ENCODE data around the gene POLRMT.
"Not testable (repeated sequence)": the region's sequence is repeated elsewhere in the genome, so short reads cannot be mapped to it uniquely, and the experiment has no call there.

Gene POLRMT

DNA sequence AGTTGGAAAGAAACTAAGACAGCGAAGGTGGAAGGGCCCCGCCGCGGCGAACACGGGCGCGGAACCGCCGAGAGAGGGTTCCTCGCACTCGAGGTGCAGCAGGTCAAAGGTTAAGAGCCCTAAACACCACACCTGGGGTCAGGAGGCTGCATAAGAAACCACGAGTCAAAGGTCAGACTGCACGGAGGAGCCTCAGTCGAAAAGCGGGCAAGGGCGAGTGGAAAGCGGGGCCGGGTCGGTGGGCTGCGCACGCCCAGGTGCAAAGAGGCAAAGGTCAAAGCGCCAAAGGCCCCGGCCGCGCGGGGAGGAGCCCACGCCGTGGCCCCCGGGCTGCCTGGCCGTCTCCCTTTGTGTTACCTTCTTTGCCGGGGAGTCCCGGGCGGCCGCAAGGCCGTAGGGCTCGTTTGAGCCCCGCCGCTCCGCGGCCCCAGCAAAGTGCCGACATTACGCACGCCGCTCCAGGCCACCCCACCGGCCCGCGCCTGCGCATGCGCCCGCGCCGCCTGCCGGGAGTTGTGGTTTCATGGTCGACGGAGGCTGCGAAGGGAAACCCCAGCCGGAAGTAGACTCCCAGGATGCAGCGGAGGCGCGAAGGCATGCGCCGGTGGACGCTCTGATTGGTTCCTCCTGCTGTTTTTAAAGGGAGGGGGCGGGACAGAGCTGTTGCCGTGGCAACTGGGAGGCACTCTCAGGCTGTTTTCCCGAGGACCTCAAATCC is at the start of gene POLRMT:
POLRMT (minus strand) TSS at position 470 of the 718 bp plus-strand sequence; CDS start at position 445, 25 bp downstream.
- peak; percentile 78 to 98 (median 94) for DNase-seq

DNA sequence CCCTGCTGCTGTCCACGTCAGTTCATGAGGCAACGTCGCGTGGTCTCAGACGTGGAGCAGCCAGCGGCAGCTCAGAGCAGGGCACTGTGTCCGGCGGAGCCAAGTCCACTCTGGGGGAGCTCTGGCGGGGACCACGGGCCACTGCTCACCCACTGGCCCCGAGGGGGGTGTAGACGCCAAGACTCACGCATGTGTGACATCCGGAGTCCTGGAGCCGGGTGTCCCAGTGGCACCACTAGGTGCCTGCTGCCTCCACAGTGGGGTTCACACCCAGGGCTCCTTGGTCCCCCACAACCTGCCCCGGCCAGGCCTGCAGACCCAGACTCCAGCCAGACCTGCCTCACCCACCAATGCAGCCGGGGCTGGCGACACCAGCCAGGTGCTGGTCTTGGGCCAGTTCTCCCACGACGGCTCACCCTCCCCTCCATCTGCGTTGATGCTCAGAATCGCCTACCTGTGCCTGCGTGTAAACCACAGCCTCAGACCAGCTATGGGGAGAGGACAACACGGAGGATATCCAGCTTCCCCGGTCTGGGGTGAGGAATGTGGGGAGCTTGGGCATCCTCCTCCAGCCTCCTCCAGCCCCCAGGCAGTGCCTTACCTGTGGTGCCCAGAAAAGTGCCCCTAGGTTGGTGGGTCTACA is 49.5 kb upstream of the POLRMT start:
- no peak for DNase-seq

DNA sequence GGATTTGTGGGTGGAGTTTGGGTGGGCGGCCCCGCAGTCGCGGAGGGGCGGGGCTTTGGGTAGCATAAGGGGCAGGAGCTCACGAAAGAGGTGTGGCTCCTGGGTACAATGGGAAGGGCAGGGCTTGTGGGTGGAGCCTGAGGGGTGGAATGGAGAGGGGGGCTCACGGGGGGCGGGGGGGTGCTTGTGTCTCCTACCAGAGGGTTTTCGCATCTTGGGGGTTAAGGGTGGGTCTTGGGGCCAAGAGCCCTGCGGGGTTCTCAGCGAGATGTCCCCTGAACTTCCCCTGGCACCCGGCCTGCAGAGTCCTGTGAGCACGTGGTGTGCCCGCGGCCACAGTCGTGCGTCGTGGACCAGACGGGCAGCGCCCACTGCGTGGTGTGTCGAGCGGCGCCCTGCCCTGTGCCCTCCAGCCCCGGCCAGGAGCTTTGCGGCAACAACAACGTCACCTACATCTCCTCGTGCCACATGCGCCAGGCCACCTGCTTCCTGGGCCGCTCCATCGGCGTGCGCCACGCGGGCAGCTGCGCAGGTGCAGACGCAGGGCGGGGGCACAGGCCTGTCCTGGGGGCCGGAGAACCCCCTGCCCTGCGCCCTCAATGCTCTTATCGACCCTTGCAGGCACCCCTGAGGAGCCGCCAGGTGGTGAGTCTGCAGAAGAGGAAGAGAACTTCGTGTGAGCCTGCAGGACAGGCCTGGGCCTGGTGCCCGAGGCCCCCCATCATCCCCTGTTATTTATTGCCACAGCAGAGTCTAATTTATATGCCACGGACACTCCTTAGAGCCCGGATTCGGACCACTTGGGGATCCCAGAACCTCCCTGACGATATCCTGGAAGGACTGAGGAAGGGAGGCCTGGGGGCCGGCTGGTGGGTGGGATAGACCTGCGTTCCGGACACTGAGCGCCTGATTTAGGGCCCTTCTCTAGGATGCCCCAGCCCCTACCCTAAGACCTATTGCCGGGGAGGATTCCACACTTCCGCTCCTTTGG is 48.0 kb upstream of the POLRMT start:
- DNase-seq: peak in 9 of 58 donors; percentile 43 to 87 (median 60)

GRCh38 chr19:680287-681028 is 47.1 kb upstream of the POLRMT start:
- peak; percentile 55 to 100 (median 99) for DNase-seq

- peak in 35 of 58 donors; percentile 18 to 82 (median 54) for DNase-seq
Measured at GRCh38 chr19:679418-680286, 46.3 kb upstream of the POLRMT start.

GRCh38 chr19:678791-679388 is 45.6 kb upstream of the POLRMT start:
- DNase-seq: no peak

- peak in 2 of 58 donors; percentile 18 to 20 for DNase-seq
Measured at GRCh38 chr19:677601-678436, 44.5 kb upstream of the POLRMT start.

GRCh38 chr19:677201-677600 is 43.9 kb upstream of the POLRMT start:
- peak in 8 of 58 donors; percentile 8 to 44 (median 19) for DNase-seq

DNA sequence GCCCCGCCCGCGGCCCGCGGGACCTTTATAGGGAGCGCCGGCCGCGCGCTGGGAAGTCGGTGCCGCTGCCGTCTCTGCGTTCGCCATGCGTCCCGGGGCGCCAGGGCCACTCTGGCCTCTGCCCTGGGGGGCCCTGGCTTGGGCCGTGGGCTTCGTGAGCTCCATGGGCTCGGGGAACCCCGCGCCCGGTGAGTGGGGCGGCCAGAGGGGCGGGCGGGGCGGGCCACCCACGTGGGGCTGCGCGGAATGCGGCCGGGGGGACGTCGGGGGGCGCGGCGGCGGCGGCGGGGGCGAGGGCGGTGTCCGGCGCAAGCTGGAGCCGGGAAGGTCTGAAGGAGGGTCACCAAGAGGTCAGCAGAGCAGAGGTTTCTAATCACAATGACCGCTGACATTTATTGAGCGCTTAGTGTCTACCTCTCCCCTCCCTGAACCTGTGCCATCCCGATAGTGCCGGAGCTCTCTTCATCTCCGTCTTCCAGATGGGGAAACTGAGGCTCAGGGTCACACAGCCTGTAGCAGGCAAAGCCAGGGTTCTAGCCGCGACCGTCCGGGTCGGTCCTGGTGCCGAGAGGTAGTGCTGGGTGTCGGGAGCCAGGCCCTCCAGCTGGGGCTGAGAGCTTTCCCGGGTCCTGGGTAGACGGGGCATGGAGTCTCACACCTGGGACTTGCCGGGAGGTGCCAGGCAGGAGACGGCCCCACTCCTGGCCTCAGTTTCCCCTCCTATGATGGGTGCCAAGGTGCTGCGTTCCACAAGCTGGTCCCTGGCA is 43.2 kb upstream of the POLRMT start, which contains the start of gene FSTL3:
FSTL3 (plus strand) TSS at position 54 of the 767 bp plus-strand sequence; CDS start at position 86, 32 bp downstream.
- DNase-seq: peak in 1 of 58 donors; percentile 13

- DNase-seq: no peak
Measured at GRCh38 chr19:676007-676338, 42.6 kb upstream of the POLRMT start.

DNA sequence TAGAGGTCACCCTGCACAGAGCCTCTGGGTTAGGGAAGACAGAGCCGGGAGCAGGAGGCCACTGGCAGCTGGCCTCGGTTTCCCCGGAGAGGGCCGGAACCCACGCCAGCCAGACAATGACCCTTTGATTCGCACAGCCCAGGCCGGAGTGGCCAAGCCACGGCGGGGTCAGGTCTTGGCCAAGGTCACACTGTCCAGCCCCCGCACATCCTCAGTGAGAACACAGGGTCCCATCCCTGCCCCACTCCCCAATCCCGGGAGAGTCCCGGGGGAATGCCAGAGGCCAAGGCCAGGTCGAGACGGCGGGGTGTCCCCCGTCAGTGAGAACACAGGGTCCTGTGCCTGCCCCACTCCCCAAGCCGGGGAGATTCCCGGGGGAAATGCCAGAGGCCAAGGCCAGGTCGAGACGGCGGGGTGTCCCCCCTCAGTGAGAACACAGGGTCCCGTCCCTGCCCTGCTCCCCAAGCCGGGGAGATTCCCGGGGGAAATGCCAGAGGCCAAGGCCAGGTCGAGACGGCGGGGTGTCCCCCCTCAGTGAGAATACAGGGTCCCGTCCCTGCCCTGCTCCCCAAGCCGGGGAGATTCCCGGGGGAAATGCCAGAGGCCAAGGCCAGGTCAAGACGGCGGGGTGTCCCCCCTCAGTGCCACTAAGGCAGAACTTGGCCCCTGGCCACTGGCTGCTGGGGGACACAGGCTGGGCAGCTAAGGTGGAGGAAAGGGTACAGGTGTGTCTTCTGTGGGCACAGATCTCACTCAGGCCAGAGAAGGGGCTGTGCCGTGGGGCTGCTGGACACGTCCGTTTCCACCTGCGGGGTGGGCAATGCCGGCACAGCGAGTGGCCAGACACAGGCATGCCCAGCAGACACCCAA is 41.2 kb upstream of the POLRMT start:
- peak in 19 of 58 donors; percentile 0 to 59 (median 31) for DNase-seq

- DNase-seq: no peak
Measured at GRCh38 chr19:670609-671075, 37.3 kb upstream of the POLRMT start.

GRCh38 chr19:668675-669434 is 35.5 kb upstream of the POLRMT start:
- DNase-seq: not testable (repeated sequence)

- DNase-seq: not testable (repeated sequence)
Measured at GRCh38 chr19:666985-667573, 33.7 kb upstream of the POLRMT start.

- peak in 57 of 58 donors; percentile 8 to 86 (median 65) for DNase-seq
Measured at GRCh38 chr19:664913-665443, 31.6 kb upstream of the POLRMT start.

Data from anterior cingulate cortex (tissue), 58 donors.